B cell (primary cell): ENCODE results near the gene PCDH15.

Experiments
- EZH2 ChIP-seq: IDR thresholded peaks from 2 replicates; pipeline ENCODE4 v1.6.1; 2012; ENCODE audit warnings: borderline replicate concordance, low read depth, mild to moderate bottlenecking, moderate library complexity, low read length; ENCODE audit not compliant: insufficient read depth, poor library complexity, severe bottlenecking
- TF ChIP-seq, protein P1 (sequence below): fragments of 200-600 bp; IDR thresholded peaks from one replicate; pipeline ENCODE4 v1.8.0; 2022; ENCODE audit warnings: antibody characterized with exemption, mild to moderate bottlenecking

DNA sequence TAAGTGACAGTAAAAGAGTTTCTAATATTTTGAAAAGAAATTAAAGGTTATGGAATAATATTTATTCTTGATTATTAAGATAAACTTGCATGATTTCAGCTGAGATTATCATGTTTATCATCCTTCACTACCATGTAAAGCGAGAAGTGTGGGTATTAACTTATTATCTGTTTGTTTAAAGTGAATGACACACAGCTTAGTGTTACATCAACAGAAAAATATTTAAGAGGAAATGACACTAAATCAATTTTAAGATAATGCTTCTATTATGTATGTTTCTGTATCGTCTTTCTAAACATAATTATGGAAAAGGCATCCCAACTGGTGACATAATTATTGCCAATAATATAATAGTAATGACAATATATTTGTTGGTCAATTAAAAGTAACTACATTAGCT is 213.1 kb downstream of the PCDH15 start:
- no peak for TF ChIP-seq EZH2
- TF ChIP-seq, protein P1, sequence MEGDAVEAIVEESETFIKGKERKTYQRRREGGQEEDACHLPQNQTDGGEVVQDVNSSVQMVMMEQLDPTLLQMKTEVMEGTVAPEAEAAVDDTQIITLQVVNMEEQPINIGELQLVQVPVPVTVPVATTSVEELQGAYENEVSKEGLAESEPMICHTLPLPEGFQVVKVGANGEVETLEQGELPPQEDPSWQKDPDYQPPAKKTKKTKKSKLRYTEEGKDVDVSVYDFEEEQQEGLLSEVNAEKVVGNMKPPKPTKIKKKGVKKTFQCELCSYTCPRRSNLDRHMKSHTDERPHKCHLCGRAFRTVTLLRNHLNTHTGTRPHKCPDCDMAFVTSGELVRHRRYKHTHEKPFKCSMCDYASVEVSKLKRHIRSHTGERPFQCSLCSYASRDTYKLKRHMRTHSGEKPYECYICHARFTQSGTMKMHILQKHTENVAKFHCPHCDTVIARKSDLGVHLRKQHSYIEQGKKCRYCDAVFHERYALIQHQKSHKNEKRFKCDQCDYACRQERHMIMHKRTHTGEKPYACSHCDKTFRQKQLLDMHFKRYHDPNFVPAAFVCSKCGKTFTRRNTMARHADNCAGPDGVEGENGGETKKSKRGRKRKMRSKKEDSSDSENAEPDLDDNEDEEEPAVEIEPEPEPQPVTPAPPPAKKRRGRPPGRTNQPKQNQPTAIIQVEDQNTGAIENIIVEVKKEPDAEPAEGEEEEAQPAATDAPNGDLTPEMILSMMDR, result no peak
